NB4 (cell line): ENCODE data around the gene PPT2.

Experiments
- DNase-seq: peaks from one replicate; pipeline ENCODE4 v3.0.0; 2010; ENCODE audit warnings: low read depth
- H3K4me3 ChIP-seq: one replicate; pipeline ENCODE4 v1.5.1; 2011; ENCODE audit warnings: mild to moderate bottlenecking, low read depth, low read length, moderate library complexity
- CTCF ChIP-seq: IDR thresholded peaks from one replicate; pipeline ENCODE4 v1.5.1; 2012; ENCODE audit warnings: low read depth, low read length
- MAX ChIP-seq: IDR thresholded peaks from 2 replicates; pipeline ENCODE4 v1.6.1; 2011; ENCODE audit warnings: low read depth, low read length
- MYC ChIP-seq: IDR thresholded peaks from 2 replicates; pipeline ENCODE4 v1.6.1; 2011; ENCODE audit warnings: low read depth, low read length
- POLR2A ChIP-seq: IDR thresholded peaks from 2 replicates; pipeline ENCODE4 v1.6.1; 2011; ENCODE audit warnings: mild to moderate bottlenecking; ENCODE audit not compliant: insufficient read length; ENCODE audit errors: extremely low read depth

Gene PPT2

GRCh38 chr6:32156891-32157290 is 3.0 kb downstream of the PPT2 start:
- DNase-seq: no peak
- TF ChIP-seq CTCF (no peak), MAX (no peak)
- no peak overlapping the region for H3K4me3 ChIP-seq

GRCh38 chr6:32158052-32158451 is 4.1 kb downstream of the PPT2 start:
- no peak for TF ChIP-seq MAX
- no peak for TF ChIP-seq POLR2A
- no peak for TF ChIP-seq CTCF
- no peak for TF ChIP-seq MYC
- H3K4me3 ChIP-seq: no peak overlapping the region
- no peak for DNase-seq

DNA sequence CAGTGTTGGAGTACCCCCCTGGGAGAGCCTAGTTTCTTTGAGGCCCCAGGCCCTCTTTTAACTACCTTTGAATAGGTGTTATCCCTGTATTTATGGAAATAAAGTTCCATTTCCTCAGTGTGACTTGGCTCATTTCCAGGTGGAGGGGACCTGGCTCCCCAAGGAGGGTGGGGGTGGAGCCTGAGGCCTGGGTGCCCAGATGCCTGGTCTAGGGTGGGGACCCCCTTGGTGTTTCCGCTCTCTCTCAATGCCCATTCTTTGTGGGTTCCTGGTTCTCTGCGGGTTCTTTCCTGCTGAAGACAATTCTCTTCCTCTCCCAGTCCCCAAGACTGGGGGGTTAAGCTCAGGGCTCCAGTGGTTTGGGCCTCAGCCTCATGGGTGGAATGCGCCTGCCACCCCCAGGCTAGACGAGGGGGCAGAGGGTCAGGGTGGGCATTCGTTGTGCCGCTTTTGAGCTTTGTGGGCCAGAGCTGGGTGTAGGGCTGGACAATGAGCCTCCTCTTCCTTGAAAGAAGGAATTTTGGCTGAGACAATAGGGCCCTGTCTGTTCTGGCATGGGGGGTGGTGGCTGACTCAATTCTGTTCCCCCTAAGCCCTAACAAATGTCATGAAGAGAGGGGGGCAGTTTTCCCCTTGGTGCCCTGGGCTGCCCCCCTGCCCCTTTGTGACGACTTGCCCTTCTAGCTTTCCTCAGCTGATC is 9.8 kb downstream of the PPT2 start:
- TF ChIP-seq CTCF (no peak), POLR2A (no peak), MYC (no peak), MAX (no peak)
- no peak for DNase-seq
- no peak overlapping the region for H3K4me3 ChIP-seq

DNA sequence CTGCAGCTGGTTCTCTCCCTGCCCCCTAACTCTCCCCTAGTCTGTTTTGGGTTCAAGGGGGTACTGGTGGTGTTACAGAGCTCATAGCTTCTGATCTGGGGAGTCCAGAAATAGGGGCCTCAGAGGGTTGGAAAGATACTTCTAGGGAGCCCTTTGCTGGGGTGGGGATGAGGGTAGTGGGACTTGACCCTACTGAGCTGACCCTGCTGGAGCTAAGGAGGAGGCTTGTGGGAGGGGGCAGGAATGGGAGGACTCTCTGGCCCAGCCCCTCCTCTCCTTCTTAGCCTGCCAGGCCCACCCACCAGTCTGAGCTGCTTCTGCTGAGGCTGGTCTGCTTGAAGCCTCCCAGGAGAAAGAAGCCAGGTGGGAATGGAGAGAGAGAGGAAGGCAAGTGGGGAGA is 10.4 kb downstream of the PPT2 start, which contains the start of gene EGFL8:
EGFL8 (plus strand) TSS at position 301 of the 400 bp plus-strand sequence. CDS start 1,571 bp downstream, outside the sequence.
- DNase-seq: no peak
- no peak within 1 kb of the TSS for H3K4me3 ChIP-seq
- TF ChIP-seq CTCF (no peak), MYC (no peak), POLR2A (no peak), MAX (no peak)

- peak; percentile 21 for TF ChIP-seq CTCF
- no peak for TF ChIP-seq POLR2A
- no peak overlapping the region for H3K4me3 ChIP-seq
- DNase-seq: no peak
Measured at GRCh38 chr6:32166411-32167061, 12.6 kb downstream of the PPT2 start.
